Activated naive CD4-positive, alpha-beta T cell treated with anti-CD3 and anti-CD28 coated beads, Interleukin-2, amount 50 U/mL, for 24 hours (primary cell): ENCODE results near the gene IRS2.

Experiments
- H3K27ac Mint-ChIP-seq: one replicate; pipeline ENCODE4 v1.8.0; 2021; ENCODE audit warnings: mild to moderate bottlenecking, mixed read lengths
- H3K27me3 Mint-ChIP-seq: one replicate; pipeline ENCODE4 v1.8.0; 2021; ENCODE audit warnings: mixed read lengths
- H3K36me3 Mint-ChIP-seq: one replicate; pipeline ENCODE4 v1.8.0; 2021; ENCODE audit warnings: mixed read lengths
- H3K4me1 Mint-ChIP-seq: one replicate; pipeline ENCODE4 v1.8.0; 2021; ENCODE audit warnings: mixed read lengths
- H3K4me3 Mint-ChIP-seq: one replicate; pipeline ENCODE4 v1.8.0; 2021; ENCODE audit warnings: mild to moderate bottlenecking, mixed read lengths
- H3K9me3 Mint-ChIP-seq: one replicate; pipeline ENCODE4 v1.8.0; 2021; ENCODE audit warnings: mixed read lengths

The IRS2 gene

DNA sequence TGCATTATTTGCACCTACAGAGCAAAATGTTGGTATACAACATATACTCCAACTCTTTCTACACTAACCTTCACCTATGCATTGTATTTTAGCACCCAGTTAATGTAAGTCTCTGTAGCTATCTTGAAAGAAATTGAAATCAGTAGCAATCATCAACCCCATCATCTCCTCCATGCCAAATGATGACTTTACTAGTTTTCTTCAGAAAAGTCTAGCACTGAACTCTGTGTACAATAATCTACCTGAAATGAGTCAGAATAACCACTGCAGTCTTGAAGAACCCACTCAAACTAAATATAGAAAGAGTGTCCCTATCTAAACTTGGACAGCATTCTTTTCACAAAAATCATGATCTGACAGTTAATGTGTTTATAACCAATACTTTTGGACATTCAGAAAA lies 9.8 kb downstream of the IRS2 start:
- H3K27me3 Mint-ChIP-seq = no peaks in the 10 kb centered on the region
- peaks cover 11% of the 10 kb centered on the region for H3K36me3 Mint-ChIP-seq
- no peaks in the 10 kb centered on the region for H3K9me3 Mint-ChIP-seq
- H3K4me3 Mint-ChIP-seq = no peak overlapping the region
- peaks cover 65% of the 10 kb centered on the region for H3K4me1 Mint-ChIP-seq
- peak overlapping the region; percentile 23 for H3K27ac Mint-ChIP-seq

DNA sequence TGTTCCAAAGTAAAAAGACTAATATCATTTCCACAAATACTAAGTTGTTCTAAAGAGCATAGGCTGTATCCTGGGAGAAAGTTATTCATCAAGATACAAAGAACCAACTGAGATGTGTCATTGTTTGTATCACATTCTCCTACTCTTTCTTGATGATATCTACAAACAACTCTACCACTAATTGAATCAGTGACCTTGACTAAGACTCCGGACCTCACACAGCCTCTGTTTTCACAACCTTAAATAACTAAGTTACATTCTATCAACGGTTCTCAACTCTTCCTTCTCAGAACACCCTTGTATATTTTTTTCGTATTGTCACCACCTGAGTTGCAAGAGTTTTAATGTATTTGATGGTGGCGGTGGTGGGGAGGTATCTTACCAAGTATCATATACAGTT lies 12.6 kb downstream of the IRS2 start:
- H3K27me3 Mint-ChIP-seq = no peaks in the 10 kb centered on the region
- H3K4me1 Mint-ChIP-seq = peaks cover 58% of the 10 kb centered on the region
- peaks cover 11% of the 10 kb centered on the region for H3K36me3 Mint-ChIP-seq
- H3K4me3 Mint-ChIP-seq = no peak overlapping the region
- H3K9me3 Mint-ChIP-seq = no peaks in the 10 kb centered on the region
- peak overlapping the region; percentile 24 for H3K27ac Mint-ChIP-seq

DNA sequence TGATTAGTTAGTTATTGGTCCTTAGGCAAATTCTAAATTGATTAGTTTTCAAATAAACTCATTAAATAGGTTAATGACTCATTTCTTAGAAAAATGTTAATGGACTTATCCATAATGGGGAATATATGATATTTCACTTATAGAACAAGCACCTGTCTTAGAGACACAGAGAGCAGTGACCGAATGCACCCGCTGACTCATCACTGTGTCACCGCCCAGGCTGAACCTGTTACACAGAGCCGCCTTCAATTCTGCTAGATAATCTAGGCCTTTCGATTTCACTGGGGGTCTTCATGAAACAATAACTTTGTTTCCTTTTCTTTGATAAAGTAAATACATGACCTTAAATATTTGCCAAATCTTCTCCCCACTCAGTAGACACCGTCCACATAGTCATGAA lies 13.1 kb downstream of the IRS2 start:
- Mint-ChIP-seq H3K4me1 (peaks cover 53% of the 10 kb centered on the region), H3K27ac (no peak overlapping the region)

GRCh38 chr13:109771926-109772325 lies 14.5 kb downstream of the IRS2 start:
- Mint-ChIP-seq H3K27ac (no peak overlapping the region), H3K4me3 (no peak overlapping the region), H3K36me3 (peaks cover 11% of the 10 kb centered on the region), H3K9me3 (no peaks in the 10 kb centered on the region), H3K27me3 (no peaks in the 10 kb centered on the region), H3K4me1 (peaks cover 43% of the 10 kb centered on the region)

More for the DNA sequence above, 13.1 kb downstream of the IRS2 start:
- H3K4me3 Mint-ChIP-seq = no peak overlapping the region
- peaks cover 11% of the 10 kb centered on the region for H3K36me3 Mint-ChIP-seq
- H3K9me3 Mint-ChIP-seq = no peaks in the 10 kb centered on the region
- no peaks in the 10 kb centered on the region for H3K27me3 Mint-ChIP-seq

GRCh38 chr13:109770436-109770835 lies 15.9 kb downstream of the IRS2 start:
- no peaks in the 10 kb centered on the region for H3K27me3 Mint-ChIP-seq
- no peak overlapping the region for H3K4me3 Mint-ChIP-seq
- H3K4me1 Mint-ChIP-seq = peaks cover 41% of the 10 kb centered on the region
- H3K27ac Mint-ChIP-seq = no peak overlapping the region
- H3K36me3 Mint-ChIP-seq = peaks cover 11% of the 10 kb centered on the region
- H3K9me3 Mint-ChIP-seq = no peaks in the 10 kb centered on the region

DNA sequence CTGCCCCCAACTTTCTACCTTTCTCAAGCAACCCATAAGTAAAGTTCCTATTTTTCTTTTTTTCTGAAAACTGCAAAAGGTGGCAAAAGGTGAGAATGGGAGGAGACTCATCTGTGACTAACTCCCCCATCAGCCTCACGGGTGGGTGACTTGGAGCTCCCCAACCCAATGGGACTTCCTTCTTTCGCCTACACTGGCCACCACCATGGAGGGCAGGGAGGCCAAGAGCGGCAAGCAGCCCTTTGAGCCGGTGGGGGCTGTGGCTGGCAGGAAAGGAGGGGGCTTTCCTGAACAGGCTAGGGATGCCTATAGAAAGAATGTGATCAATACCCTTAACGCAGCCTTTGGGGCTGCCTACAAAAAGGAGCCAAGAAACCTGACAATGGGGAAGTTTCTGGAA lies 16.5 kb downstream of the IRS2 start:
- Mint-ChIP-seq H3K27ac (no peak overlapping the region), H3K4me3 (no peak overlapping the region)

DNA sequence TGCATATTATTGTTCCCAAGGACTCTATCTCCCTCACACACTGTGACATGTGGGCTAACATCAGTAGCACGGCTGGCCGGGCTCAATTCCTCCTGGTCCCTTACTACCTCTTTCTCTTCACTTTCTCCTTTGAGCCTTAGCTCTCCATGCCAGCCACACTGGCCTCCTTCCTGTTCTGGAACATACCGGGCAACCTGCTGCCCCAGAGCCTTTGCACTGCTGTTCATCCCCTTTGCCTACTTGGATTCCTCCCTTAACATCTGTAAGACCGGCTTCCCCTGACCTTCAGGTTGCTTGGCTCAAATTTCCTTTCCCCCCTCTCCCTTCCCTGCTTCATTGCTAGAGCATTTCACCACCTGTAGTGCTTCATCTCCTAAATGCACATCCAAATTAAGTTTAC lies 17.1 kb downstream of the IRS2 start:
- no peak overlapping the region for H3K4me3 Mint-ChIP-seq

More for the DNA sequence above, 16.5 kb downstream of the IRS2 start:
- Mint-ChIP-seq H3K36me3 (peaks cover 11% of the 10 kb centered on the region), H3K4me1 (peaks cover 46% of the 10 kb centered on the region), H3K9me3 (no peaks in the 10 kb centered on the region), H3K27me3 (no peaks in the 10 kb centered on the region)

DNA sequence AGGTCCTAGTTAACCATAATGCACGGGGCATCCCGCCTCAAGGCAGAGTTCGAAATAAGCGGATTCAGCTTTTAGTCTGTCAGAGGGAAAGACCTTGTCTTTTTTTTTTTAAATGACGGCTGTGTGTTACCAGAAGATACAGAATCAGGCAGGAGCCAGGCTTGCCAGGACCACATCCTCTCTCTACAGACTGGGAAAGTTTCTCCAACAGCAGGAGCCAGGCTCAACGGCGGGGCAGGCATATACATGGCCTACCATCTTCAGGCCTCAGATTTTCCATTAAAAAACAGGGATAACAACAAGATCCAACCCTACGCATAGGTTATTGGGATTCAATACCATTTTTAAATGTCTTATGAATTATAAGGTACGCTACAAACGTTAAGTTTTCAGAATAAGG lies 17.8 kb downstream of the IRS2 start:
- Mint-ChIP-seq H3K4me1 (peaks cover 51% of the 10 kb centered on the region), H3K9me3 (no peaks in the 10 kb centered on the region), H3K36me3 (peaks cover 6% of the 10 kb centered on the region), H3K27ac (no peak overlapping the region), H3K27me3 (no peaks in the 10 kb centered on the region), H3K4me3 (no peak overlapping the region)

More for the DNA sequence above, 17.1 kb downstream of the IRS2 start:
- Mint-ChIP-seq H3K27ac (peak overlapping the region; percentile 55), H3K36me3 (peaks cover 10% of the 10 kb centered on the region), H3K9me3 (no peaks in the 10 kb centered on the region), H3K27me3 (no peaks in the 10 kb centered on the region), H3K4me1 (peaks cover 52% of the 10 kb centered on the region)

- Mint-ChIP-seq H3K9me3 (no peaks in the 10 kb centered on the region), H3K27ac (no peak overlapping the region), H3K4me3 (no peak overlapping the region), H3K27me3 (no peaks in the 10 kb centered on the region), H3K36me3 (peaks cover 6% of the 10 kb centered on the region), H3K4me1 (peaks cover 46% of the 10 kb centered on the region)
Observed at GRCh38 chr13:109768176-109768575, 18.2 kb downstream of the IRS2 start.

DNA sequence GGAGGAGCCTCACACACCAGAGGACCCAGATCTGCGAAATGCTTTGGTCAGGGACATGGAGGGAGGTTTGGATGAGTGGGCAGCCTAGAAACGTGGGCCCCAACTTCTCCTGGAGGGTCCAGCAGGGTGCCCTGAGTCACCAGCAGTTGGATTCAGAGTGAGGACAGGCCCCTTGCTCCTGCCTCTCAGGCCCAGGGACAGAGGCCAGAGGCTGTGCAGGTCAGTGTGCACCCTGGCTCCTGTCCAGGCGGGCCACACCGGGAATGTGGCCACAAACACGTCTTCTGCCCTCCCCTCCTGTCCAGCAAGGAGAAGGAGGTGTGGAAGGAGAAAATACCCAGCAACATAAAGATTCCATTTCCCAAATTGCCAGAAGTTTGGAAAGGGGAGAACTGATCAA lies 19.4 kb downstream of the IRS2 start:
- Mint-ChIP-seq H3K4me3 (no peak overlapping the region), H3K36me3 (peaks cover 6% of the 10 kb centered on the region), H3K27ac (no peak overlapping the region), H3K9me3 (no peaks in the 10 kb centered on the region), H3K27me3 (no peaks in the 10 kb centered on the region), H3K4me1 (peaks cover 52% of the 10 kb centered on the region)

- H3K4me3 Mint-ChIP-seq = no peak overlapping the region
- H3K9me3 Mint-ChIP-seq = no peaks in the 10 kb centered on the region
- peaks cover 2% of the 10 kb centered on the region for H3K36me3 Mint-ChIP-seq
- no peaks in the 10 kb centered on the region for H3K27me3 Mint-ChIP-seq
- H3K27ac Mint-ChIP-seq = no peak overlapping the region
- peaks cover 55% of the 10 kb centered on the region for H3K4me1 Mint-ChIP-seq
Observed at GRCh38 chr13:109764470-109765291, 21.7 kb downstream of the IRS2 start.

DNA sequence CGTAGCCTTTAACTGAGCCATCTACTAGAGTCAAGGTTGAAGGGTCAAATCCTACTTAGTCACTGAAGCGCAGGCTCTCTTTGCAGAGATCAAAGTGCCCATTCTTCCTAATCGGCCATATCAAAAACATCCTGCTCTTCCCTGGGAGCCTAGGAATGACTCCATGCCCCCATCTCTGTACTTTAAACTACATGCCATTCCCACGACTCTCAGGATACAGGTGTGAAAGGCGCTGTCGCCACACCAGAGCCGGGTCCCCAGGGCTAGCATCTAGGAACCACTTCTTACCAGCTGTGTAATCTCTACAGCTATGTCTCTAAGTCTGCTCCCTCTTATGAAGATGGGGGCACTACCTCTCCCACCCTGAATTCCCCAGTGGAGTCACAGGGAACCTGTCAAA lies 22.3 kb downstream of the IRS2 start:
- no peak overlapping the region for H3K4me3 Mint-ChIP-seq
- H3K36me3 Mint-ChIP-seq = peaks cover 2% of the 10 kb centered on the region
- peaks cover 50% of the 10 kb centered on the region for H3K4me1 Mint-ChIP-seq
- H3K27ac Mint-ChIP-seq = no peak overlapping the region
- H3K9me3 Mint-ChIP-seq = no peaks in the 10 kb centered on the region
- H3K27me3 Mint-ChIP-seq = no peaks in the 10 kb centered on the region

- peaks cover 2% of the 10 kb centered on the region for H3K36me3 Mint-ChIP-seq
- H3K4me3 Mint-ChIP-seq = no peak overlapping the region
- no peak overlapping the region for H3K27ac Mint-ChIP-seq
- peaks cover 55% of the 10 kb centered on the region for H3K4me1 Mint-ChIP-seq
- no peaks in the 10 kb centered on the region for H3K9me3 Mint-ChIP-seq
- H3K27me3 Mint-ChIP-seq = no peaks in the 10 kb centered on the region
Observed at GRCh38 chr13:109762791-109763190, 23.6 kb downstream of the IRS2 start.

- Mint-ChIP-seq H3K4me3 (no peak overlapping the region), H3K4me1 (peaks cover 56% of the 10 kb centered on the region), H3K9me3 (no peaks in the 10 kb centered on the region), H3K27me3 (no peaks in the 10 kb centered on the region), H3K36me3 (peaks cover 7% of the 10 kb centered on the region), H3K27ac (no peak overlapping the region)
Observed at GRCh38 chr13:109761695-109762094, 24.7 kb downstream of the IRS2 start.

- H3K36me3 Mint-ChIP-seq = peaks cover 11% of the 10 kb centered on the region
- peaks cover 52% of the 10 kb centered on the region for H3K4me1 Mint-ChIP-seq
- H3K27me3 Mint-ChIP-seq = no peaks in the 10 kb centered on the region
- H3K4me3 Mint-ChIP-seq = no peak overlapping the region
- no peaks in the 10 kb centered on the region for H3K9me3 Mint-ChIP-seq
- H3K27ac Mint-ChIP-seq = no peak overlapping the region
Observed at GRCh38 chr13:109760951-109761350, 25.4 kb downstream of the IRS2 start.

DNA sequence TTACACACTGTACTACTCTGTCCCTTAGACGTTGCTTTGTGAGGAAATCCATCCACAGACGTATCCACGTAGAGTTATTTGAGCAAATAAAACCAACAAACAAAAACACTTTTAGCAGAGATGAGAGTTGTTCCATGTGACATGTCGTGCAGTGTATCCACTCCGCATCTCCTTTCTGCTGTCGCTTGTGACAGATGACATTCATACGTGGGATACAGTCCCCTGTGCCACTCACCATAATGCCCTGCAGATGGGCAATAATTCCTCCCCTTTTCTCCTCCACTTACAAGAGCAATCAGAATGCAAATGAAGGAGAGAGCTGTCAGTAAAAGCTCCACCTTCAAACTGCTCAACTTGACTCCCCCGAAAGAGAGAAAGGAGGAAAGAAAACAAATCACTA lies 26.0 kb downstream of the IRS2 start:
- Mint-ChIP-seq H3K4me1 (peaks cover 52% of the 10 kb centered on the region), H3K9me3 (no peaks in the 10 kb centered on the region), H3K4me3 (no peak overlapping the region), H3K27ac (no peak overlapping the region), H3K27me3 (no peaks in the 10 kb centered on the region), H3K36me3 (peaks cover 14% of the 10 kb centered on the region)

- no peak overlapping the region for H3K4me3 Mint-ChIP-seq
- H3K9me3 Mint-ChIP-seq = no peaks in the 10 kb centered on the region
- H3K36me3 Mint-ChIP-seq = peaks cover 19% of the 10 kb centered on the region
- H3K27ac Mint-ChIP-seq = peak overlapping the region; percentile 18
- H3K4me1 Mint-ChIP-seq = peaks cover 45% of the 10 kb centered on the region
- no peaks in the 10 kb centered on the region for H3K27me3 Mint-ChIP-seq
Observed at GRCh38 chr13:109759609-109760008, 26.8 kb downstream of the IRS2 start.
